Measurements from ENCODE around the gene S1PR2. TPM values are rescaled to one million over a fixed set of nuclear protein-coding genes. Genes with fewer than 3 reads are reported as not detected.

S1PR2 gene
- total and polyA plus RNA-seq, 9 of the 15 experiments (the other 6 are each of a cell fraction or from before 2014, with no cell fraction given), result 1.5 to 3.9 (median 2.0) TPM

DNA sequence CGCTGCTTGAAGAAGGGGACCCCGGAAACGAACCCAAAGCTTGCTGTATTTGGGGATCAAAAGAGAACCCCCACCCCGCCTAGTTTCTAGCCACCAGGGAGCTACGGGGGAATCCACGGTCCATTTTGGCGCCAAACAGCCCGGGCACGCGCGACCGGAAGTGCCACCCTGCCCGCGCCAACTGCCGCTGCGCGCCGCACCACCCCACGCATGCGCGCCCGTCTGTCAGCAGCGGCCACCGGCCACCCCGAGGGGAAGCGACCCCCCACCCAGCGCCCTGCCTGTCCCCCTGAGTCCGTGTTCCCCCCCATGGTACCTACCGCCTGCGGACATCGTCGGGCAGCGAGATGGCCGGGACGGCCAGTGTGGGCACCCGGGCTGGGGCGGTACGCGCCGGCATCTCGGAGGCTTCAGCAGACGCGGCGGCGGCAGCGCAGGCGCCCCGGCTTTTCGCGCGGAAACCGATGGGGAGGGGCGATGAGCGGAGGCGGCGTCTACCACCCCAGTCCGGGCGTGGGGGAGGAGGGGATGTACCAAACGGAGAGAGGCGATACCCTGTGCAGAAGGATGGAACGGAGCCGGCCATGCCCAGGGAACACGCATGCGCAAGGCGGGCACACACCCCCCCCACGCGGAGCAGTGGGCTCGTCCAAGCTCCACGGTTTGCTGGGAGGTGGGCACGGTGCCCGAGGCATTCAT lies 36.5 kb downstream of the S1PR2 start, which contains the start of gene DNMT1 (continued):
- TF ChIP-seq NELFE (IDR thresholded peaks at IDR 0.05; ENCODE audit: insufficient read depth, insufficient read length), result no peak
- no peak for TF ChIP-seq RAD51 (IDR thresholded peaks at IDR 0.05; ENCODE audit: borderline replicate concordance, low read depth)
- TF ChIP-seq, protein P1, sequence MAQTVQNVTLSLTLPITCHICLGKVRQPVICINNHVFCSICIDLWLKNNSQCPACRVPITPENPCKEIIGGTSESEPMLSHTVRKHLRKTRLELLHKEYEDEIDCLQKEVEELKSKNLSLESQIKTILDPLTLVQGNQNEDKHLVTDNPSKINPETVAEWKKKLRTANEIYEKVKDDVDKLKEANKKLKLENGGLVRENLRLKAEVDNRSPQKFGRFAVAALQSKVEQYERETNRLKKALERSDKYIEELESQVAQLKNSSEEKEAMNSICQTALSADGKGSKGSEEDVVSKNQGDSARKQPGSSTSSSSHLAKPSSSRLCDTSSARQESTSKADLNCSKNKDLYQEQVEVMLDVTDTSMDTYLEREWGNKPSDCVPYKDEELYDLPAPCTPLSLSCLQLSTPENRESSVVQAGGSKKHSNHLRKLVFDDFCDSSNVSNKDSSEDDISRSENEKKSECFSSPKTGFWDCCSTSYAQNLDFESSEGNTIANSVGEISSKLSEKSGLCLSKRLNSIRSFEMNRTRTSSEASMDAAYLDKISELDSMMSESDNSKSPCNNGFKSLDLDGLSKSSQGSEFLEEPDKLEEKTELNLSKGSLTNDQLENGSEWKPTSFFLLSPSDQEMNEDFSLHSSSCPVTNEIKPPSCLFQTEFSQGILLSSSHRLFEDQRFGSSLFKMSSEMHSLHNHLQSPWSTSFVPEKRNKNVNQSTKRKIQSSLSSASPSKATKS (CRISPR knock-in tag; IDR thresholded peaks at IDR 0.05), result no peak
- TF ChIP-seq TBP (optimal IDR thresholded peaks at IDR 0.05; ENCODE audit: low read depth, low read length), result peak; percentile 87
- TF ChIP-seq ZNF175 (CRISPR knock-in tag; IDR thresholded peaks at IDR 0.05; ENCODE audit: low read depth), result no peak
- TF ChIP-seq SIRT6 (IDR thresholded peaks at IDR 0.05; ENCODE audit: low read depth, low read length), result no peak
- TF ChIP-seq, protein P2, sequence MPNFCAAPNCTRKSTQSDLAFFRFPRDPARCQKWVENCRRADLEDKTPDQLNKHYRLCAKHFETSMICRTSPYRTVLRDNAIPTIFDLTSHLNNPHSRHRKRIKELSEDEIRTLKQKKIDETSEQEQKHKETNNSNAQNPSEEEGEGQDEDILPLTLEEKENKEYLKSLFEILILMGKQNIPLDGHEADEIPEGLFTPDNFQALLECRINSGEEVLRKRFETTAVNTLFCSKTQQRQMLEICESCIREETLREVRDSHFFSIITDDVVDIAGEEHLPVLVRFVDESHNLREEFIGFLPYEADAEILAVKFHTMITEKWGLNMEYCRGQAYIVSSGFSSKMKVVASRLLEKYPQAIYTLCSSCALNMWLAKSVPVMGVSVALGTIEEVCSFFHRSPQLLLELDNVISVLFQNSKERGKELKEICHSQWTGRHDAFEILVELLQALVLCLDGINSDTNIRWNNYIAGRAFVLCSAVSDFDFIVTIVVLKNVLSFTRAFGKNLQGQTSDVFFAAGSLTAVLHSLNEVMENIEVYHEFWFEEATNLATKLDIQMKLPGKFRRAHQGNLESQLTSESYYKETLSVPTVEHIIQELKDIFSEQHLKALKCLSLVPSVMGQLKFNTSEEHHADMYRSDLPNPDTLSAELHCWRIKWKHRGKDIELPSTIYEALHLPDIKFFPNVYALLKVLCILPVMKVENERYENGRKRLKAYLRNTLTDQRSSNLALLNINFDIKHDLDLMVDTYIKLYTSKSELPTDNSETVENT (CRISPR knock-in tag; IDR thresholded peaks at IDR 0.05), result peak; percentile 73; the same call in 1 of the 2 replicates
- no peak for TF ChIP-seq CBX2 (IDR thresholded peaks at IDR 0.05; ENCODE audit: insufficient read depth, low read length, poor library complexity, severe bottlenecking)
- no peak for TF ChIP-seq PURB (CRISPR knock-in tag; IDR thresholded peaks at IDR 0.05; ENCODE audit: low read depth)
- no peak for TF ChIP-seq ZNF354B (CRISPR knock-in tag; IDR thresholded peaks at IDR 0.05)
- peak; percentile 60 for TF ChIP-seq HCFC1 (IDR thresholded peaks at IDR 0.05; ENCODE audit: low read depth, low read length)
- TF ChIP-seq ZNF444 (CRISPR knock-in tag; IDR thresholded peaks at IDR 0.05), result no peak
- no peak for TF ChIP-seq ZNF41 (CRISPR knock-in tag; conservative IDR thresholded peaks at IDR 0.05)
- TF ChIP-seq, protein P3, sequence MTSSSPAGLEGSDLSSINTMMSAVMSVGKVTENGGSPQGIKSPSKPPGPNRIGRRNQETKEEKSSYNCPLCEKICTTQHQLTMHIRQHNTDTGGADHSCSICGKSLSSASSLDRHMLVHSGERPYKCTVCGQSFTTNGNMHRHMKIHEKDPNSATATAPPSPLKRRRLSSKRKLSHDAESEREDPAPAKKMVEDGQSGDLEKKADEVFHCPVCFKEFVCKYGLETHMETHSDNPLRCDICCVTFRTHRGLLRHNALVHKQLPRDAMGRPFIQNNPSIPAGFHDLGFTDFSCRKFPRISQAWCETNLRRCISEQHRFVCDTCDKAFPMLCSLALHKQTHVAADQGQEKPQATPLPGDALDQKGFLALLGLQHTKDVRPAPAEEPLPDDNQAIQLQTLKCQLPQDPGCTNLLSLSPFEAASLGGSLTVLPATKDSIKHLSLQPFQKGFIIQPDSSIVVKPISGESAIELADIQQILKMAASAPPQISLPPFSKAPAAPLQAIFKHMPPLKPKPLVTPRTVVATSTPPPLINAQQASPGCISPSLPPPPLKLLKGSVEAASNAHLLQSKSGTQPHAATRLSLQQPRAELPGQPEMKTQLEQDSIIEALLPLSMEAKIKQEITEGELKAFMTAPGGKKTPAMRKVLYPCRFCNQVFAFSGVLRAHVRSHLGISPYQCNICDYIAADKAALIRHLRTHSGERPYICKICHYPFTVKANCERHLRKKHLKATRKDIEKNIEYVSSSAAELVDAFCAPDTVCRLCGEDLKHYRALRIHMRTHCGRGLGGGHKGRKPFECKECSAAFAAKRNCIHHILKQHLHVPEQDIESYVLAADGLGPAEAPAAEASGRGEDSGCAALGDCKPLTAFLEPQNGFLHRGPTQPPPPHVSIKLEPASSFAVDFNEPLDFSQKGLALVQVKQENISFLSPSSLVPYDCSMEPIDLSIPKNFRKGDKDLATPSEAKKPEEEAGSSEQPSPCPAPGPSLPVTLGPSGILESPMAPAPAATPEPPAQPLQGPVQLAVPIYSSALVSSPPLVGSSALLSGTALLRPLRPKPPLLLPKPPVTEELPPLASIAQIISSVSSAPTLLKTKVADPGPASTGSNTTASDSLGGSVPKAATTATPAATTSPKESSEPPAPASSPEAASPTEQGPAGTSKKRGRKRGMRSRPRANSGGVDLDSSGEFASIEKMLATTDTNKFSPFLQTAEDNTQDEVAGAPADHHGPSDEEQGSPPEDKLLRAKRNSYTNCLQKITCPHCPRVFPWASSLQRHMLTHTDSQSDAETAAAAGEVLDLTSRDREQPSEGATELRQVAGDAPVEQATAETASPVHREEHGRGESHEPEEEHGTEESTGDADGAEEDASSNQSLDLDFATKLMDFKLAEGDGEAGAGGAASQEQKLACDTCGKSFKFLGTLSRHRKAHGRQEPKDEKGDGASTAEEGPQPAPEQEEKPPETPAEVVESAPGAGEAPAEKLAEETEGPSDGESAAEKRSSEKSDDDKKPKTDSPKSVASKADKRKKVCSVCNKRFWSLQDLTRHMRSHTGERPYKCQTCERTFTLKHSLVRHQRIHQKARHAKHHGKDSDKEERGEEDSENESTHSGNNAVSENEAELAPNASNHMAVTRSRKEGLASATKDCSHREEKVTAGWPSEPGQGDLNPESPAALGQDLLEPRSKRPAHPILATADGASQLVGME (CRISPR knock-in tag; IDR thresholded peaks at IDR 0.05), result peak; percentile 35
- TF ChIP-seq, protein P4, sequence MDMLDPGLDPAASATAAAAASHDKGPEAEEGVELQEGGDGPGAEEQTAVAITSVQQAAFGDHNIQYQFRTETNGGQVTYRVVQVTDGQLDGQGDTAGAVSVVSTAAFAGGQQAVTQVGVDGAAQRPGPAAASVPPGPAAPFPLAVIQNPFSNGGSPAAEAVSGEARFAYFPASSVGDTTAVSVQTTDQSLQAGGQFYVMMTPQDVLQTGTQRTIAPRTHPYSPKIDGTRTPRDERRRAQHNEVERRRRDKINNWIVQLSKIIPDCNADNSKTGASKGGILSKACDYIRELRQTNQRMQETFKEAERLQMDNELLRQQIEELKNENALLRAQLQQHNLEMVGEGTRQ (CRISPR knock-in tag; IDR thresholded peaks at IDR 0.05), result no peak
- peak; percentile 63 for TF ChIP-seq PHF20 (IDR thresholded peaks at IDR 0.05; ENCODE audit: partially characterized antibody)

Data from K562 (cell line).